GM19372 (cell line): Measurements from ENCODE around the gene OR8S1.
A peak's percentile ranks its signal among the peaks of the same experiment; 100 is the strongest.
"Not testable (repeated sequence)": the region's sequence is repeated elsewhere in the genome, so short reads cannot be mapped to it uniquely, and the experiment has no call there.

Source experiments
- ATAC-seq: cut with Tn5 transposase; IDR thresholded peaks from one replicate; pipeline ENCODE4 v1.9.1; 2021; ENCODE audit warnings: mild to moderate bottlenecking, low read depth, moderate library complexity; ENCODE audit not compliant: unreplicated experiment

Gene OR8S1, protein sequence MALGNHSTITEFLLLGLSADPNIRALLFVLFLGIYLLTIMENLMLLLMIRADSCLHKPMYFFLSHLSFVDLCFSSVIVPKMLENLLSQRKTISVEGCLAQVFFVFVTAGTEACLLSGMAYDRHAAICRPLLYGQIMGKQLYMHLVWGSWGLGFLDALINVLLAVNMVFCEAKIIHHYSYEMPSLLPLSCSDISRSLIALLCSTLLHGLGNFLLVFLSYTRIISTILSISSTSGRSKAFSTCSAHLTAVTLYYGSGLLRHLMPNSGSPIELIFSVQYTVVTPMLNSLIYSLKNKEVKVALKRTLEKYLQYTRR

DNA sequence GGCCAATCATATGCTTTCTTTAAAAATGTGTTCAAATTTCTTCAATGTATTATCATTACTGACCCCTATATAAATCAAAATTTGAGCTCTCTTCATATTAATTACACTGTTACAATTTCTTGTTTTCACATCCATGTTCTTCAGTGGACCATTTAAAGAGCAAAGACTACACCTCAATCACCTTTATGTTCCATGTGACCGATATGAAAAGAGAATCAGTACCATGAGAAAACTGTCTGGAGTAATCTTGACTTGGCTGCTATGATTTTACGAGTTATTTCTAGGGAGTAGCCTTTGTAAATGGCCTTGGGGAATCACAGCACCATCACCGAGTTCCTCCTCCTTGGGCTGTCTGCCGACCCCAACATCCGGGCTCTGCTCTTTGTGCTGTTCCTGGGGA is at the start of gene OR8S1:
TSS of gene OR8S1 (plus strand) at position 301 of the 400 bp plus-strand sequence. CDS start at position 301, 0 bp downstream.
- ATAC-seq: no peak

DNA sequence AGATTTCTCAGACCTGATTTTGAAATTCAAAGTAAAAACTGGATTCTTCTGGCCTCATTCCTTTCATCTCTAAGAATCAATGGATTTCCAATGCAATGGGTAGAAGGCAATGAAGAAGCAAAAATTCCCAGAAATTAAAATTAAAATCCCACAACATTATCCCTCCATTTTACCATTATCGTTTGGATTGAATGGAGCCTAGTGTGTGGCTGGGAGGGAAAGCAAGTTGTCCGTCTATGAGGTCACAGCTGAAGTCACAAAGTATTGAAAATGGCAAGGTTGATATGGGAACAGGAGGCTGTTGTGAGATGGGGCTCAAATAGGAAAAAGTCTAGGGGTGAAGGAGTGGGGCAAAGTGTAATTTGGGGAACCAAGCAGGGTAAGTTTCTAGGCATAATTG is 43.2 kb upstream of the OR8S1 start, which contains the start of gene C12orf54:
TSS of gene C12orf54 (plus strand) at position 301 of the 400 bp plus-strand sequence. CDS start 799 bp downstream, outside the sequence.
- ATAC-seq: no peak

DNA sequence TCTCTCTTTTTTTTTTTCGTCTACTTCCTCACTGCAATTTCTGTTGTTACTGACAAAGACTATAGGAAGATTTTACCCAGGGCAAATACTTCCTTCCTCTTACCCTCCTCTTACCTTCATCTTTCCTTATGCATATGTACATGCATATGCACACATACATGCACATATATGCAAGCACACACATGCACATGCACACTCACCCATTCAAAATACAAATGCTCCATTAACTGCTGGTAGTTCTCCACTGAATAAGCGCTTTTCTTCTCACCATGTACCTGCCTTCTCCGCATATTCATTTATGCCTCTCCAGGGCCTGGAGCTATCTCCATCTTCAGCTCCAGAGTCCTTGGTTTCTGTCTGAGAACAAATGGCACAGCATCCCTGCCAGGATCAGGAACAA is 42.5 kb upstream of the OR8S1 start:
- no peak for ATAC-seq

DNA sequence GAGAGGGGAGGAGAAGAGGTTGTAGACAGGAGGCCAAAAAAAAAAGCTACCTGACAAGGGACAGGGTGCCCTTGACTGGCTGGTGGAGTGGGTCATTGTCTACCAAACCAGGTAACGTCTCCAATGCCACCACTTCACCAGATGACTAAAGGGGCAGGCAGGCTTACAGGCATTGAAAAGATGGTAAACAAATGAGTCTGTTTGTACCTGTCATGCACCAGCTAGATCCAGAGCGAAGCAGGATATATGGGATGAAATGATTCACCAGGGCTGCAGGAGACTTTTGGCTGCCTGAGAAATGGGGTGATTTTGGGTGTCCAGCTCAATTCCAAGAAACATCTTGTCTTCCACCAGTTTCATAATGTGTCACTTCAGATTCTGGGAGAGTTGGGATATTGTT is 39.2 kb upstream of the OR8S1 start:
- ATAC-seq: no peak

DNA sequence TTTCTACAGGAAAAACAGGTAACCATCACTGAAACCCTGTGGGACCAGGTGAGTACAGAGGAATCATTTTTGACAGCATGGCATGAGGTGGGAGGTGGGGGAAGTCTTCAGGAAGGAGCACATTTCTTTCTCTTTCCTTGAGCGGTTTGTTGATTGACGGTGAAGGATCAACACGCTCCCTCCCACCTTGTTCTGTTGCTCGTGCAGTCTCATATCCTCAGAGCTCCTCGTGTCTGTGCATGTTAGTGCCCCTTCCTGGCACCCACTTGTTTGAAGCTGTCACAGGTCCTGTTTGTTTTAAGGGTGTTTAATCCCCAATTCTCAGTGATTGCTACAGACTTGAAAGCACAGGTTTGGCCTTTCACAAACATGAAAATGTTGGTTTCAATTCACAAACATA is 38.8 kb upstream of the OR8S1 start:
- ATAC-seq: no peak

DNA sequence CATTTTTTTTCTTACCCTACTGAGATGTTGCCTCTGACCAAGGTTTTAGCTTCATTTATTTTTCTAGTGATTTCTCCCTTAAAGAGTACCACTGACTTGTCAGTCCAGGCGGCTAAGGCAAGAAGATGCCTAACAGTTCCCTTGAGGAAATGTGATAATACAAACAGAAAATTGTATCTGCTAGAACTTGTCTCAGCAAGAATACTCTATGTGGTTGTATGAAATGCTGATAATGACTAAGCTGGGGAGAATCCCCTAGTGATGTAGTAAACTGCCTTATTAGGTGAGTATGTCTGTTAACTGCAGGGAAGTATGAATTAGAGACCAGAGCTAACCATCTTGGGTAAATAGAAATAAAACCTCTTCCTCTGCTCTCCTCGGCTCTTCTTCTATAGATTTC is 36.4 kb upstream of the OR8S1 start:
- ATAC-seq: peak; percentile 68

DNA sequence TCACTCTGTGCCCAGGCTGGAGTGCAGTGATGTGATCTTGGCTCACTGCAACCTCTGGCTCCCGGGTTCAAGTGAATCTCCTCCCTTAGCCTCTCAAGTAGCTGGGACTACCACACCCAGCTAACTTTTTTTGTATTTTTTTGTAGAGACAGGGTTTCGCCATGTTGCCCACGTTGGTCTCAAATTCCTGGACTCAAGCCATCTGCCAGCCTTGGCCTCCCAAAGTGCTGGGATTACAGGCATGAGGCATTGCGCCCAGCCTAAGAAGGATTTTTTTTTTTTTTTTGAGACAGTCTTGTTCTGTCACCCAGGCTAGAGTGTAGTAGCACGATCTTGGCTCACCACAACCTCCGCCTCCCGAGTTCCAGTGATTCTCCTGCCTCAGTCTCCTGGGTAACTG is 36.0 kb upstream of the OR8S1 start:
- not testable (repeated sequence) for ATAC-seq

DNA sequence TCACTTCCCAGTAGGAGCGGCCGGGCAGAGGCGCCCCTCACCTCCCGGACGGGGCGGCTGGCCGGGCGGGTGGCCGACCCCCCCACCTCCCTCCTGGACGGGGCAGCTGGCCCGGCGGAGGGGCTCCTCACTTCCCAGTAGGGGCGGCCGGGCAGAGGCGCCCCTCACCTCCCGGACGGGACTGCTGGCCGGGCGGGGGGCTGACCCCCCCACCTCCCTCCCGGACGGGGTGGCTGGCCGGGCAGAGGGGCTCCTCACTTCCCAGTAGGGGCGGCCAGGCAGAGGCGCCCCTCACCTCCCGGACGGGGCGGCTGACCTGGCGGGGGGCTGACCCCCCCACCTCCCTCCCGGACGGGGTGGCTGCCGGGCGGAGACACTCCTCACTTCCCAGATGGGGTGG is 25.2 kb upstream of the OR8S1 start:
- not testable (repeated sequence) for ATAC-seq

DNA sequence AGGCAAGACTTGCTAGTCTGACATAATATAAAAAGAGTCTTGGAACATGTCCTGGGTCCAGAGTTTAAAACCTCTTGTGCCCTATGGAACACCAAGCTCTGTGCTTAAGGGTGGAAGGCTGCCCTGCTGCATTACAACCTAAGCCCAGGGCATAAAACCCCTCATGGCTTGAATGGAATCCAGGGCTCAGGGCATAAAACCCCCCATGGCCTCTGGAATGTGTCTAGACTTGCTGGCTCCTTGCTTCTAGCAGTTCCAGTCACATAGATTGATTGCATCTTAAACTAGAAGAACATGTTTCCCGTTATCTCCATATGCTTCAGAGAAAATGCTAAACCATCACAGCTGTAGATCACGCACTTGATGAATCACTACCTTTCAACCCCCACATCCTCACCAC is 18.6 kb upstream of the OR8S1 start:
- not testable (repeated sequence) for ATAC-seq

DNA sequence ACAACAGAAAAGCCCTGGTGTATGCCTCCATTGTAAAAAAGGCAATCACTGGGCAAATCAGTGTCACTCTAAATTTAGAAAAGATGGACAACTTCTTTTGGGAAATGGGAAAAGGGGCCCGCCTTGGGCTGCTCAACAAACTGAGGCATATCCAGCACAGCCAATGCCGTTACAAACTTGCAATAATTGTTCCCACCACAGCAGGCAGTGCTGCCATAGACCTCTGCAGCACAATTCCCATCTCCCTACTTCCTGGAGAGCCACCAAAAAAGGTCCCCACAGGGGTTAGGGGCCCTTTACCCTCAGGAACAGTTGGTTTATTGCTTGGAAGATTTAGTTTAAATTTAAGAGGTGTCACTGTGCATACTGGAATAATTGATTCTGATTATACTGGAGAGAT is 16.4 kb upstream of the OR8S1 start:
- no peak for ATAC-seq

DNA sequence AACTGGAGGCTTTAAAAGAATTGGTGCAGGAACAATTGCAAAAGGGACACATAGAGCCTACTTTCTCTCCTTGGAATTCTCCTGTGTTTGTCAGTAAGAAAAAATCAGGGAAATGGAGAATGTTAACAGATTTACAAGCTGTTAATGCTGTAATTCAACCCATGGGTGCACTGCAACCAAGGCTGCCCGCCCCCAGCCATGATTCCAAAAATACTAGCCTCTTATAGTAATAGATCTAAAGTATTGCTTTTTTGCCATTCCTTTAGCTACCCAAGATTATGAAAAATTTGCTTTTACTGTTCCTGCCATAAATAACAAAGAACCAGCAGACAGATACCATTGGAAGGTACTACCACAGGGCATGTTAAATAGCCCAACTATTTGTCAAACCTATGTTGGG is 15.3 kb upstream of the OR8S1 start:
- no peak for ATAC-seq

DNA sequence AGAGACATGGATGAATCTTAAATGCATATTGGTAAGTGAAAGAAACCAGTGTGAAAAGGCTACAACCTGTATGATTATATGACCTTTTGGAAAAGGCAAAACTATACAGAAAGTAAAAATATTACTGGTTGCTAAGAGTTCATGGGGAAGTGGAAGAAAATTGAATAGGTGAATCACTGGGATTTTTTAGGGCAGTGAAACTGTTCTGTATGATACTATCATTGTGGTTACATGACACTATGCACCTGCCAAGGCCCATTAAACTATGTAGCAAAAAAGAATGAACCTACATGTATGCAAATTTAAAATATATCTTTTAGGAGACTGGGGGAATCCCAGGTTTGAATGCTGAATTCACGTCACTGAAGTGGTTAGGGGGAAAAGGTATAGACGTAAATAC is 12.6 kb upstream of the OR8S1 start:
- ATAC-seq: peak; percentile 90

DNA sequence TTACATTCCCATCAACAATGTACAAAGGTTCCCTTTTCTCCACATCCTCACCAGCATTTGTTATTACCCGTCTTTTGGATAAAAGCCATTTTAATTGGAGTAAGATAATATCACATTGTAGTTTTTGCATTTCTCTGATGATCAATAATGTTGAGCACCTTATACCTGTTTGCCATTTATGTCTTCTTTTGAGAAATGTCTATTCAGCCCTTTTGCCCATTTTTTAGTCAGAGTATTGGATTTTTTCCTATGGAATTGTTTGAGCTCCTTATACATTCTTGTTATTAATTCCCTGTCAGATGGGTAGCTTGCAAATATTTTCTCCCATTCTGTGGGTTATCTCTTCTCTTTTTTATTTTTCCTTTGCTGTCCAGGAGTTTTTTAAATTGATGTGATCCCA is 10.7 kb upstream of the OR8S1 start:
- no peak for ATAC-seq

DNA sequence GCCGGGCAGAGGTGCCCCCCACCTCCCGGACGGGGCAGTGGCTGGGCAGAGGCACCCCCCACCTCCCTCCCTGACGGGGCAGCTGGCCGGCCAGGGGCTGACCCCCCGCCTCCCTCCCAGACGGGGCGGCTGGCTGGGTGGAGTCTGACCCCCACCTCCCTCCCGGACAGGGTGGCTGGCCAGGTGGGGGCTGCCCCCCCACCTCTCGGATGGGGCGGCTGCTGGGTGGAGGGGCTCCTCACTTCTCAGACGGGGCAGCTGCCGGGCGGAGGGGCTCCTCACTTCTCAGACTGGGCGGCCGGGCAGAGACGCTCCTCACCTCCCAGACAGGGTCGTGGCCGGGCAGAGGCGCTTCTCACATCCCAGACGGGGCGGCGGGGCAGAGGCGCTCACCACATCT is 5.1 kb upstream of the OR8S1 start:
- not testable (repeated sequence) for ATAC-seq

DNA sequence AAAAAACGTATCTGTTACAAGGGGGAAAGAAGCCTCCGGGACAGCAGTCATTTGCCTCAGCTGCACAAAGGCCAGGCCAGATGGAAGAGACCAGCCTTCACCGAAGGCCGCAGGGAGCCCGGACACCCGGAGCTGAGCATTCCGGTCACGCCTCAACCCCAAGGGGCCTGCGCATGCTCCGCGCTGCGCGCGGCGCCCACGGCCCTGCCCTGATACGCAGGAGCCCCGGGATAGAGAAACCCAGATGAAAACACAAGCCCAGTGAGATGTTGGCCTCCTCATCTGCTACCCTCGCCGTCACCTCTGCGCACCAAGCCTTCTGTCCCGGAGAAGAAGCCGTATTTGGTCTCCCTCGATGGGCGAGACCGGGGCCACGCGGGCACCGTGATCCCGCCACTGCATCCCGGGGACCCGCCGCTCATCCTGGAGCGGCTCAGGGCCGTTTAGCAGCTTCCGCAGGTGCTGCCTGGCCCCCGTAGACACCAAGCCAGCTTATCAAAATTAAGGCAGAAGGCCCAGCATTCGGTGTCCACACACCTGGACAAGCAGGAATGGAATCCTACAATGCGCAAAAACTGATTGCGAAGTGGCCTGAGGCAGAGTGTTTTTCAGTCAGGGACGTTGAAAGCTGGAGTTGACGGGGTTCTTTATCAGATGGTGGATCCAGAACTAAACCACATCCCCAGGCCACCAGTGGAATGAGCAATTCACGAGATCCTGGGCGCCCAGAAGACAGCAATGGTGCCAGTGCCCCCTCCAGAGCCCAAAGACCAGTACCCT is 2.6 kb downstream of the OR8S1 start:
- ATAC-seq: no peak

DNA sequence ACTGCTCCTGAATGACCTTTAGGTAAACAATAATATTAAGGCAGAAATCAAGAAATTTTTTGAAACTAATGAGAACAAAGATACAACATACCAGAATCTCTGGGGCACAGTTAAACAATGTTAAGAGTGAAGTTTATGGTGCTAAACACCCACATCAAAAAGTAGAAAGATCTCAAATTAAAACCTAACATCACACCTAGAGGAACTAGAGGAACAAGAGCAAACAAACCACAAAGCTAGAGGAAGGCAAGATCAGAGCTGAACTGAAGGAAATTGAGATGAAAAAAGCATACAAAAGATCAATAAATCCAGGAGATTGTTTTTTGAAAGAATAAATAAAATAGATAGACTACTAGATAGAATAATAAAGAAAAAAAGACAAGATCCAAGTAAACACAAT is 7.2 kb downstream of the OR8S1 start:
- ATAC-seq: no peak

DNA sequence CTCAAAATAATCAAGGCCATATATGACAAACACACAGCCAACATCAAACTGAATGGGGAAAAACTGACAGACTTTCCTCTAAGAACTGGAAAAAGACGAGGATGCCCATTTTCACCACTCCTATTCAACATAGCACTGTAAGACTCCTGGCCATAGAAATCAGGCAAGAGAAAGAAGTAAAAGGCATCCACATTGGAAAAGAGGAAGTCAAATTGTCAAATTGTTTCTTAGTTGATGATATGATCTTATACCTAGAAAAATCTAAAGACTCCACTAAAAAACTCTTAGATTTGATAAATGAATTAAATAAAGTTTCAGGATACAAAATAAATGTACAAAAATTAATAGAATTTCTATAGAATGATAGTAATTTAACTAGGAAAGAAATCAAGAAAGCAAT is 11.2 kb downstream of the OR8S1 start:
- no peak for ATAC-seq

DNA sequence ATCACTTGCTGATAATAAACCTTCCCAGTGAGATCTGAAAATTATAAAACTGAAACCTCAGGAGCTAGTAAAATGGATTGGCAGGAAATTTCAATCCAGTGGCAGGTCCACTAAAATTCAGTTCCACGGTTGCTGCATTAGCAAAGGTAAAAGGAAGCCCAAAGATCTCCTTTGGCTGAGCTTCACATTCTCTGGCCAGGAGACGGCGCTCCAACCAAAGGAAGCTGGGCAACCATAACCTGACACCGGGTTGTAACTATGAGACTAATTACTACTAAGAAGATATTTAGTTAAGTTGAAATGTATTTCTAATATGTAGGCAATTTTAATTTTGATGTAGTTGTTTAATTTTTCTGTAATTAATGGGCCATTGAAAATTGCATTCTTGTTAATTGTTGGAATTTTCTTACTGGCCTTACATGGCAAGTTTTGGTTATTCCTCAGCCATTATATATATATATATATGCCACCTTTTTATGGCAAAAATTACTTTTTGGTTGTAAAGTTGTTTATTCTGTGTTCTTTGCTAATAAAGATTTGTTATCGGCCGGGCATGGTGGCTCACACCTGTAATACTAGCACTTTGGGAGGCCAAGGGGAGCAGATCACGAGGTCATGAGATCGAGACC is 17.0 kb downstream of the OR8S1 start:
- no peak for ATAC-seq

DNA sequence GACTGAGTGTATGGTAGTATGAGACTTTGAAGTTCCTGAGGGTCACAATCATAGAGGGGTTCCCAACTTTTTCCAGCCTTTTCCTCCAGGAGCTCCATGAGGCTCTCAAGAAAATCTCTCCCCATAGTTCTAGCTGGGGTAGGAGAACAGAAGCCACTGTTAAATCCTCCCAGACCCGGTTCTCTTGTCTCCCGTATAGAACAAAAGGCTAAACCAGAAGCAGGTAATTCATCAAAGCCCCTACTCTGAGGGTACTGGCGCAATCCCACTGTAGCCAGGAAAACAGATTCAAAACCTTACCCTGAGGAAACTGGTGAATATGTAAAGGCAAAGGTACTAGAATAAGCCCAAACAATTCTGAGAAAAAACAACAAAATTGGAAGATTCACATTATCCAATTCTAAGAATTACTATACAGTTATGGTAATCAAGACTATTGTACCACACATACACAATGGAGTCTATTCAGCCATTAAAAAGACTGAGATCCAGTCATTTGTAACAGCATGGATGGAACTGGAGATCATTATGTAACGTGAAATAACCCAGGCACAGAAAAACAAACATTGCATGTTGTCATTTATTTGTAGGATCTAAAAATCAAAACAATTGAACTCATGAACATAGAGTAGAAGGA is 20.5 kb downstream of the OR8S1 start:
- no peak for ATAC-seq

DNA sequence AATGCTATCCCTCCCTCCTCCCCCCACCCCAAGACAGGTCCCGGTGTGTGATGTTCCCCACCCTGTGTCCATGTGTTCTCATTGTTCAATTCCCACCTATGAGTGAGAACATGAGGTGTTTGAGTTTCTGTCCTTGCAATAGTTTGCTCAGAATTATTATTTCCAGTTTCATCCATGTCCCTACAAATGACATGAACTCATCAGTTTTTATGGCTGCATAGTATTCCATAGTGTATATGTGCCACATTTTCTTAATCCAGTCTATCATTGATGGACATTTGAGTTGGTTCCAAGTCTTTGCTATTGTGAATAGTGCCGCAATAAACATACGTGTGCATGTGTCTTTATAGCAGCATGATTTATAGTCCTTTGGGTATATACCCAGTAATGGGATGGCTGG is 21.6 kb downstream of the OR8S1 start:
- ATAC-seq: not testable (repeated sequence)

DNA sequence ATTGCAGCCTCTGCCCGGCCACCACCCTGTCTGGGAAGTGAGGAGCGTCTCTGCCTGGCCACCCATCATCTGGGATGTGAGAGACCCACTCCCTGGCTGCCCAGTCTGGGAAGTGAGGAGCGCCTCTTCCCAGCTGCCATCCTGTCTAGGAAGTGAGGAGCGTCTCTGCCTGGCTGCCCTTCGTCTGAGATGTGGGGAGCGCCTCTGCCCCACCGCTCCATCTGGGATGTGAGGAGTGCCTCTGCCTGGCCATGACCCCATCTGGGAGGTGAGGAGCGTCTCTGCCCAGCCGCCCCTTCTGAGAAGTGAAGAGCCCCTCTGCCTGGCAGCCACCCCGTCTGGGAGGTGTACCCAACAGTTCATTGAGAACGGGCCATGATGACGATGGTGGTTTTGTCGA is 26.2 kb downstream of the OR8S1 start:
- not testable (repeated sequence) for ATAC-seq
